GM12892 (cell line): Measurements from ENCODE around the gene LRRC8C.

Experiments
- DNase-seq: peaks from one replicate; pipeline ENCODE4 v3.0.0; 2011; ENCODE audit not compliant: insufficient read length
- FAIRE-seq: peaks from 2 replicates; lab custom pipeline; 2011; peaks lifted over from hg19 to GRCh38; lab: Jason Lieb, UNC
- POLR2A ChIP-seq: IDR thresholded peaks from 2 replicates; pipeline ENCODE4 v1.6.1; 2011; ENCODE audit warnings: low read depth, low read length, control low read depth
- POLR2AphosphoS5 ChIP-seq: IDR thresholded peaks from 2 replicates; pipeline ENCODE4 v1.6.1; 2011; ENCODE audit warnings: low read depth, low read length, control low read depth
- TAF1 ChIP-seq: IDR thresholded peaks from 2 replicates; pipeline ENCODE4 v1.6.1; 2011; ENCODE audit warnings: low read depth, mild to moderate bottlenecking, control low read depth, low read length, borderline replicate concordance

LRRC8C gene

DNA sequence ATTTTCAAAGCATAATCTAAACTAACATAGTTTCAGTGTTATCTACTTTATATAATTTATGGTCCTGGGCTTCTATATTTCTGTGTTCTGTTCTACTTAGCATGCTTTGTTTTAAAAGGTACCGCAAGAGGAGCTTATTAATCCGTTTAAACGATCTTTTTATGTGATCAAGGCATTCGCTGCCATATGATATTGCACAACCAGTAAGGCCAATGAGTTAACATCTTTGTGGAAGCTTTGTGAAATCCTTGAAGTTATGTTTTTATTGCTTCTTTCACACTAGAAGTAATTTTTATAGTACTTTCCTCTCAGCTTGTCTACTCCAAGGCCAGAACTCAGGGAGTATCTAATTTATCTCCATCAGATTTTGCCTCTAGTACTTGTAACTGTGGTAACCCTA, 8.9 kb downstream of the LRRC8C start:
- FAIRE-seq: no peak
- no peak for DNase-seq
- TF ChIP-seq POLR2AphosphoS5 (no peak), TAF1 (no peak), POLR2A (no peak)

DNA sequence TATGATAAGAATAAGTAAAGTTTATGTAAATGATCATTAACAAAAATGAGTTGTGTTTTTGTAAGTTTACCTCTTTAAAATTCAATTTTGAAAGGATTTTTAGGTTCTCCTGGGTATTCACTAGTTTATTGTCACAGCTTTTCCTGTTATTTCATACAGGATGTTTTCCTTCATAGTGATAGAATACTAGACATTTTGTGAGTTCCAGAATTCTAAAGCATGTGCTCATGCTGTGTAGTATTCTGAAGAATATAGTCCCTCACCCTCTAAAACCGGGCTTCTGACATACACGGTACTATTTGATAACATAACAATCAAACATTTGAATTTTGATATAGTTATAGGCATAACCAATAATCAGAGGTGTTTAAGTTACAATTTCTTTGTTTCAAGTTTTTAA, 10.7 kb downstream of the LRRC8C start:
- TF ChIP-seq TAF1 (no peak), POLR2AphosphoS5 (no peak)
- FAIRE-seq (no peak), DNase-seq (no peak)

DNA sequence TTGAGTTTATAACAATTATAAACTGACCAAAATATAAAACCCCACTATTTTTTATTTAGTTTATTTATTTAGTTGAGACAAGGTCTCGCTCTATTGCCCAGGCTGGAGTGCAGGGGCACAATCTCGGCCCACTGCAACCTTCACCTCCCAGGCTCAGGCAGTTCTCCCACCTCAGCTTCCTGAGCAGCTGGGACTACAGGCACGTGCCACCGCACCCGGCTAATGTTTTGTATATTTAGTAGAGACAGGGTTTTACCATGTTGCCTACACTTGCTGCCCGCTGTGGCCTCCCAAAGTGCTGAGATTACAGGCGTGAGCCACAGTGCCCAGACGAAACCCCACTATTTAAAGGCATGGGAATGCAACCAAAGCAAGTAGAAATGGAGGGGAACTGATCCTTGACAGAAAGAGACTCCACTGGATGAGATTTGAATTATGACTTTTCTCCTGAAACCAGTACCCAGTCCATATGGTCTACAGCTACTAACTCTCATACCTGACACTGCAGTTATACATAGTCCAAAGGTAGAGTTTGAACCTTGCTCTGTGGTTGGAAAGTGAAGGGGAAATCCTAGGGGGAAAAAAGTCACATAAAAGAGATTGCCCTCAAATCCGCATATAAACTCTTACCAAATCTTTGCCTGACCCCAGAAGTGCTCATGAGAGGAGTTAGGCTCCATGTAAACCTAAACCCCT, 11.3 kb downstream of the LRRC8C start:
- TF ChIP-seq POLR2AphosphoS5 (no peak), POLR2A (no peak), TAF1 (no peak)
- DNase-seq (no peak), FAIRE-seq (no peak)

DNA sequence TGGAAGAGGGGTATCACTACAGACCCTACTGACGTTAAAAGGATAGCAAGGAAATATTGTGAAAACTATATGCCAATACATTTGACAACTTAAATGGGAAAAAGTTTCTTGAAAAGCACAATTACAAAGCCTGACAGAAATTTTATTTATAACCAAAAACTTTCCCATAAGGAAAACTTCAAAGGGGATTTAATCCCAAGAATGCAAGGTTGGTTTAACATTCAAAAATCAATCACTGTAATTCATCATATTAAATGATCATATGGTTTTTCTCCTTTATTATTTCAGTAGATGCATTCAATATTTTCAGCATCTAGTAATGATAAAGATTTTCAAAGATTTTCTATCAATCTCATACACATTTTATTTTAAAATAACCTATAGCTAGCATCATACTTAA, 13.3 kb downstream of the LRRC8C start:
- TF ChIP-seq POLR2AphosphoS5: no peak
- no peak for DNase-seq
- no peak for FAIRE-seq

DNA sequence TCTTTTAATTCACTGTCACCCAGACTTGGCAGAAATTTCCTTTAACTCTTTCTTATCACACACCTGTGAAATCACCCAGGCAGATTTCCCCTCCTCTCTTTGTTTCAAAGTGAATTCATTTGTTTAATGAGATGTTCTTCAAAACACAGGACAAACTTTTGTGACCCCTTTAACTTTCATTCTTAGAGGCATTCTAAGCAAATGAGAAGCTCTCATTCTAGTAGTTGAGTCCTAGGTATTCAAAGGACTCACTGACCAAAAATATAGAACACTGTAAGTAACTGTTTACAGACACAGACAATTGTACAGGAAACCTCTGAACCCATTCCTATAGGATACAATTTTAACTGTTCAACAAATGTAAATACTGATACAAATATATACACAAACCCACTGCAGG, 16.9 kb downstream of the LRRC8C start:
- no peak for TF ChIP-seq POLR2AphosphoS5
- no peak for TF ChIP-seq TAF1
- no peak for TF ChIP-seq POLR2A
- FAIRE-seq: no peak
- no peak for DNase-seq

DNA sequence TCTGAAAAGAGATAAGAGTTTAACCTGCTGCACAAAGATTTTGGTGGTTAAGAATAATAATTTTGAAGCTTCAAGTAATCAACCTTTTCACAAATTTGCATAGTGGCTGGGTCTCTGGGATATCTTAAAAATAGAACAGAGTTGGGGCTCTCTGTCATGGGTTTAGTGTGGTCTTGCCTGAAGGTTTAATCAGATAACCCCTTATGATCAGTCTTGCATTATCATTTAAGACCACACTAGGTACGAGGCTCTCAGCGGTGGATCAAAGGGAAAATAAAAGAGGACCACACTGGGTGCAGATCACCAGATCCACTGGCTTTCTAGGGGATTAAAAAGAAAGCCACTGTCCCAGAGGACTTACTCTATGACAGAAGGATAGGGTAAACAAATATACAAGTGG, 19.5 kb downstream of the LRRC8C start:
- DNase-seq (no peak), FAIRE-seq (no peak)
- TF ChIP-seq POLR2AphosphoS5: no peak
- no peak for TF ChIP-seq POLR2A
- TF ChIP-seq TAF1: no peak

DNA sequence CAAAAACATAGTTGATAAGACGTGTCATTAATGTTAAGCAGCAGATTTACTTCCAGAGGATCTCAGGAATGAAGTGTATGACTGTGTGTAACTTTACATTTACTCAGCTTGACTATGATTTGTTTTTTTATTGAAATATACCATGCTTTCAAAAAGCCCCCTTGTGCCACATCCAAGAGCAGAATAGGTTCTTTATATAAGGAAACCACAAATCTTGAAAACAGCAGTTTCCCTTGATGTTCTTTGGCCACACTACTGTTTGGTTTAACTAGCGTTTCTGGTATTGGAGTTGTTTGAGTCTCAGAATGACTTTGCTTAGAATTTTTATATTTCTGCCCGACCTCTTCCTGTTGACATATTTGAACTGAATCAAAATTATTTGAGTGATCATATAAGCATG, 25.0 kb downstream of the LRRC8C start:
- FAIRE-seq: no peak
- no peak for TF ChIP-seq POLR2AphosphoS5
- TF ChIP-seq TAF1: no peak
- no peak for TF ChIP-seq POLR2A
- DNase-seq: no peak

DNA sequence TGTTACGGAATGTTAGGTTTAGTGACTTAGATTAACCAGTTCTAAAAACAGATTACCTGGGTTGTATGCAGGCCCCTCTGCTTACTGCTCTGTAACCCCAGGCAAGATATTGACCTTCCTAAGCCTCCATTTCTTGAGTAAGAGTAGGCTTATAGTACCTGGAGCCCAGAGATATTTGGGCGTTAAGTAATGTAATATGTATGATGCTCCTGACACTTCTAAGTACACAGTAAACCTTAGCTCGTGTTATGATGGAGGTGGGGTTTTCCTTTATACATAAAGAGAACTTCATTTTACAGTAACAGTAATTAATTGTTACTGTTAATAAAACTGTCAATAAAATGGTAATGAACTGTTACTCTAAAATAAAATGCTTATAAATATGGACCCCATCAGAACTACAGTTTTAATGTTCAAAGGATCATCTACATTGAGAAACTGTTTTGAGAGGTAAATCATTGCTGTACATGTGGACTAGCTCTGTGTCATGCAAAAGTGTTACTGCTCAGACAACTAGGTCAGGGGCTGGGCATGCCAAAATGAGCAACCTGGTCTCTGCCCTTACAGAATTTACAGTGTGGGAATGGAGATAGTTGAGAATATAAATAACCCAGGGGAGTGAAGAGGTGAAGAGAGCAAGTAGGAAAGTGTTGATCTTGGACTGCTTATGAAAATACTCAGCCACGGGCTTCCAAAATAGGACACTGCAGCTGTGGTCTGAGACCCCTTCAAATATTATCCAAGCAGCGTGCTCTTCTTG, 26.6 kb downstream of the LRRC8C start:
- no peak for DNase-seq
- TF ChIP-seq POLR2AphosphoS5: no peak
- no peak for TF ChIP-seq TAF1
- no peak for TF ChIP-seq POLR2A
- no peak for FAIRE-seq

DNA sequence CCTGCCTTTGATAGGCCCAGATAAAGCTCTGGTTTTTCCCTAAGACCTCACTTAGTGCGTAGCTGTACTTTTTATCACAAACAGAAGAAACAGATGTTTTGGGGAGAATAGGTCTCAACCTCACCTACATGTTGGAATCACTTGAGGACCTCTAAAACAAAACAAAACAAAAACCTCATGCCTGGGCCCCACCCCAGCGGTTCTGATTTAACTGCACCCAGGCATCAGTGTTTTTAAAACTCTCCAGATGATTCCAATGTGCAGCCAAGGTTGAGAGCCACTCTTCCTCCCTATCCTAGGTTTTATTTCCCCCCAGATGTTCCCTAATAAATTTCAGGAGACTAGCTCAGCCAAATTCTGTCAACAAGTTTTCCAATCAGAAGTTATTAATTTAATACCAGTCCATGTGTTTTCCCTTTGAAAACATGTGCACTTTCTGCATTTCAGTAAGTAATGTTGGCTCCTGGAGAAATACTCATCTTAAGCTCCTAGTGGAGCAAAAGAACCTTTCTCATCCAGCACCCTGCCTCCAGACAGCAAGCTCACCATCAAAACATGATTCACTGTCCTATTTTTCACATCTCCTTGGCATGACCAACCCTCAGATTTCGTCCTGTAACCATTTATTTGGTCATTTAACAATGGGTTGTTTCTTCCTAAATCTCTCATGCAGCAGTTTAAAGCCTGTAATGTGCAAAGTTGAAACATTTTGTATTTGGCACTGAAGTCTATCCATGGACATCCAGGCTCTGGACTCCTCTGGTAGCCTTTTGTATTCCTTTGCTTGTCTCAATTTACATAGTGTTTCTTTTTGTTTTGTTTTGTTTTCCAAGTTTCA, 27.5 kb downstream of the LRRC8C start:
- FAIRE-seq: no peak
- TF ChIP-seq TAF1: no peak
- DNase-seq: no peak

DNA sequence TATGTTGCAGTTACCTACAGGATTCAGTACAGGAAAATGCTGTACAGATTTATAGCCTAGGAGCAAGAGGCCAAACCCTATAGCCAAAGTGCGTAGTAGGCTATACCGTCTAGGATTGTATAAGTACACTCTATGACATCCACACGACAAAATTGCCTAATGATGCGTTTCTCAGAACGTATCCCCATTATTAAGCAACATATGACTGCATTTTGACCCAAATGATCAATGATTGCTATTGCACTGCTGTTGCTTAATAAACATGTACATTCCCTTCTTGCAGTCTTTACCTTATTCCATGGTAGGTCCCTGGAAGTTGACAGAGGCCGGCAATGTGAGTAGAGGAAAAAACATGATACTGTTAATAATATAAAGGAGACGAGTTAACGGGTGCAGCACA, 33.0 kb downstream of the LRRC8C start:
- FAIRE-seq: no peak
- no peak for DNase-seq
- no peak for TF ChIP-seq POLR2A
- TF ChIP-seq TAF1: no peak
- no peak for TF ChIP-seq POLR2AphosphoS5

DNA sequence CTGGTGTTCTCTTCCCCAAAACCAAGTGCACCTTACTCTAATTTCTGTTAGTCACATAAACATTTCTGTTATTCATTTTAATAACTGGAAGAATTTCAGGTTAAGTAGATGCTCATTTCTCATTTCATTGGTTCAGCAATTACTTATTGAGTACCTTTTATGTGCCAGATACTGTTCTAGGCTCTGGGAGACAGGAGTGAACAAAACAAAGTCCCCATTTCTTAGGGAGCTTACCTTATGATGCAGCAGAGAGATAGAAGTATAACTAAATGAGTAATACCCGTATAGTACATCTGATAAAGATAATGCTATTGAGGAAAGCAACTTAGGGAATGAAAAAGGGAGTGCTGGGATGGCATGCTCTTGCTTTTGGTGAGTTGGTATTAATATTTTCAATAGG, 33.7 kb downstream of the LRRC8C start:
- no peak for DNase-seq
- FAIRE-seq: no peak
- TF ChIP-seq TAF1: no peak
- TF ChIP-seq POLR2A: no peak
- no peak for TF ChIP-seq POLR2AphosphoS5

DNA sequence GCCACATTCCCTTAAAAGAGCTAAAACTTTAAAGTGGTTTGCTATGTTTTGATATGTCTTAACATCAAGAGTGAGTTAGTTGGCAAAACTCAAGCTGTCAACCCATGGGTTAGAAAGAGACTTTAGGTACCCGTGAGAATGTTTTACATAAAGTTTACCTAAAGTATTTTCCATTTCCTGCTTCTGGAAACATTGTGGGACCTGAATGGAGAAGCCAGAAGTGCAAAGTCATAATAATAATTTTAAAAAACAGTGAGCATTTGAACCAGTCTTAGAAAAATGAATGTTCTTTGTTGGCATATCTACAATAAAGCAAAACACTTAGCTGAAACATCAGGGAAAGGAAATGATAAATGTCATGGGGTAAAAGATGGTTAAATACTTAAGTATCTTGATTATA, 34.8 kb downstream of the LRRC8C start:
- FAIRE-seq (no peak), DNase-seq (no peak)
- no peak for TF ChIP-seq POLR2A
- TF ChIP-seq POLR2AphosphoS5: no peak
- no peak for TF ChIP-seq TAF1
